ENCODE results near the gene AGPAT3.

DNA sequence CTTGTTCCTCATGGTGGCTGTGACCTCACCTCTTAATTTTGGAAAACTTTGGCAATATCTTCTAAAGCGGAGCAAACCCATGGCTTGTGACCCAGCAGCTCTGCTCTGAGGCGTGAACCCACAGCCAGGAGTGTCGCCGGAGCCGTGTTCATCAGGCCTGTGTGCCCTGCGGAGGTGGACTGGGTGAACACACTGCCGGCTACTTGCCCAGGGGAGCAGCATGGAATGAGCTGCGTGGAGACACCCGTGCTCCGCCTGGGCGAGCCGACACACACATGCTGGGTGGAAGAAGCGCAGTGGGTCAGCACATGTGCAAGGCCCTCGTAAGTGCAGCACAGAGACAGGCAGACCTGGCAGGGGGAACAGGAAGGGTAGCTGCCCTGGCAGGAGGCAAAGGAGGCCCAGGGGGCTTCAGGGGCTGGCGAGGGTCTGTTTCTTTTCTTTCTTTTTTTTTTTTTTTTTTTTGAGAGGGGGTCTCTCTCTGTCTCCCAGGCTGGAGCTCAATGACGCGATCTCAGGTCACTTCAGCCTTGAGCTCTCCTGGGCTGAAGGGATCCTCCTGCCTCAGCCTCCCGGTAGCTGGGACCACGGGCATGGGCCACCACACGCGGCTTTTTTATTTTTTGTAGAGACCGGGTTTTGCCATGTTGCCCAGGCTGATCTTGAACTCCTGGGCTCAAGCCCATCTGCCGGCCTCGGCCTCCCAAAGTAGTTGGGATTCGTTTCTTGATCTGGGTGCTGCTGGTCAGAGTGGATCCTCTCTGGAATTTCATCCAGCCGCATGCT lies 41.8 kb downstream of the AGPAT3 start:
- TF ChIP-seq, protein P1, sequence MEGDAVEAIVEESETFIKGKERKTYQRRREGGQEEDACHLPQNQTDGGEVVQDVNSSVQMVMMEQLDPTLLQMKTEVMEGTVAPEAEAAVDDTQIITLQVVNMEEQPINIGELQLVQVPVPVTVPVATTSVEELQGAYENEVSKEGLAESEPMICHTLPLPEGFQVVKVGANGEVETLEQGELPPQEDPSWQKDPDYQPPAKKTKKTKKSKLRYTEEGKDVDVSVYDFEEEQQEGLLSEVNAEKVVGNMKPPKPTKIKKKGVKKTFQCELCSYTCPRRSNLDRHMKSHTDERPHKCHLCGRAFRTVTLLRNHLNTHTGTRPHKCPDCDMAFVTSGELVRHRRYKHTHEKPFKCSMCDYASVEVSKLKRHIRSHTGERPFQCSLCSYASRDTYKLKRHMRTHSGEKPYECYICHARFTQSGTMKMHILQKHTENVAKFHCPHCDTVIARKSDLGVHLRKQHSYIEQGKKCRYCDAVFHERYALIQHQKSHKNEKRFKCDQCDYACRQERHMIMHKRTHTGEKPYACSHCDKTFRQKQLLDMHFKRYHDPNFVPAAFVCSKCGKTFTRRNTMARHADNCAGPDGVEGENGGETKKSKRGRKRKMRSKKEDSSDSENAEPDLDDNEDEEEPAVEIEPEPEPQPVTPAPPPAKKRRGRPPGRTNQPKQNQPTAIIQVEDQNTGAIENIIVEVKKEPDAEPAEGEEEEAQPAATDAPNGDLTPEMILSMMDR (IDR thresholded peaks at IDR 0.05), result no peak
- no peak for TF ChIP-seq EP300 (IDR thresholded peaks at IDR 0.05)
- TF ChIP-seq POLR2A (IDR thresholded peaks at IDR 0.05), result no peak

All from ovary (tissue), 3 donors.